ENCODE data around the gene PNMA1.

The PNMA1 gene

DNA sequence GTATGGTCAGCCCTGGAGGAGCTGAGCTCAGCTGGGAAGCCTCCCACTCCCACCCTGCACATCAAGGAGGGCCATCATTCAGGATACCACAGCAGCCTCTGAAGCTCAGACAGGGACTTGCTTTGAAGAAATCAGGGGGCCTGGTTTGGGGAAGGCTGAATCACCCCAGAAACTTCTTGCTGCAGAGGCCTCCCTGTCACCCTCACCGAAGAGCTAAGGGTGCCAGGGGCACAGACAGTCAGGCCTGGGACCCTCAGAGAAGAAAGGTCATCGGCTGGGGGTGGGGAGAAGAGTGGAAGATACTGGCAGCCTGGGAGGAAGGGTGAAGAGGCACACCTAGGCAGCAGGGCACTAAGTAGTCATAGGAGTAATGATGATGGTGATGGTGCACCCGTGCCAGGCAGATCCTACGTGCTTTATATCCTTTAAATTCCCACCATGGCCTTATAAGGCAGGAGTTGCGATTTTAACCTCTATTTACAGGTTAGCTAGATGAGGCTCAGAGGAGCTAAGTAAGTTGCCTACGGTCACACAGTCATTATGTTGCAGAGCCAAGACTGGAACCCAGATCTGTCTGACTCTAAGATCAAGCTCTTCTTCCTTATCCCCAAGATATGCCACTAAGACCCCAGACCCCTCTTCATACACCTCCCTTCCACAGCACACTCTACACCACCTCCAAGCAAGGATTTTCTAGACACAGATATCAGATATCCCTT is 28.5 kb upstream of the PNMA1 start:
- Histone ChIP-seq H3K36me3 (ENCODE audit: control insufficient read depth, insufficient read depth, low read length) (peaks cover 3% of the 10 kb centered on the region; the same call in 1 of the 2 replicates), H3K27ac (ENCODE audit: low read length) (no peak overlapping the region), H3K9me3 (ENCODE audit: control insufficient read depth, insufficient read depth, low read length) (no peaks in the 10 kb centered on the region), H3K27me3 (ENCODE audit: control insufficient read depth, insufficient read depth, low read length) (no peaks in the 10 kb centered on the region), H3K4me1 (ENCODE audit: control insufficient read depth, insufficient read depth, low read length) (peaks cover 19% of the 10 kb centered on the region), H3K4me3 (ENCODE audit: low read length) (no peak overlapping the region)
- WGBS (ENCODE audit: insufficient coverage, insufficient read length): no CpG with 5 or more reads among the region's 6 CpGs
- no peak for DNase-seq (ENCODE audit: low read depth, low spot score)

DNA sequence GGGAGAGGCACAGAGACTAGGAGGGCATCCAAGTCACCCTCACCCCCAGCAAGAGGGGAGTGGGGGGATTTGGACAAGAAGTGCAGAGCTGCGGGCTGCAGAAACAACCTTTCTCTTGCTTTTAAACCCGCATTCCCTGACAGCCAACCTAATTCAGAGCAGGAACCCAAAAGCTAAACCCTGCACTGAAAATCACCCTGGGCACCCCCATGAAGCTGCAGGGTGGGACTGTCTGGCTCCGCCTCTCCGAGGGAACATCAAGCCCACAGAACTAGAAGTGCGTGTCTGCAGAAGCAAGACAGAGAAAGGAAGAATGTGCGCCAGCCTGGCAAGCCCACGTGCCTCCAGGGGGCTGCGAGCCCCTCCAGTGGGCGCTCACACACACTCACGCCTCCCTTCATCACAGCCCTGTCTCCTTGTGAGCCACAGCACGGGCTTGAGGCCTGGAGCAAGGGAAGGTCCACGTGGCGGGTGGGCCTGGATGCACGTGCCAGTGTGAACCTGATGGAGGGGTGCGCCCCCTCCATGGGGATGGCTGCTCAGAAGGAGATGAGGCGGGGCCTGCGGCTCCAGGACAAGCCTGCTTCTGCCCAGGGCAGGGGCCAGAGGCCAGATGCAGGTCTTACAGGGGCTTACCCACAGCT is 27.8 kb upstream of the PNMA1 start:
- H3K27me3 ChIP-seq (ENCODE audit: control insufficient read depth, insufficient read depth, low read length): no peaks in the 10 kb centered on the region
- WGBS (ENCODE audit: insufficient coverage, insufficient read length): no CpG with 5 or more reads among the region's 17 CpGs
- H3K4me1 ChIP-seq (ENCODE audit: control insufficient read depth, insufficient read depth, low read length): peaks cover 15% of the 10 kb centered on the region
- H3K4me3 ChIP-seq (ENCODE audit: low read length): no peak overlapping the region
- H3K27ac ChIP-seq (ENCODE audit: low read length): no peak overlapping the region
- no peak for DNase-seq (ENCODE audit: low read depth, low spot score)
- no peaks in the 10 kb centered on the region for H3K9me3 ChIP-seq (ENCODE audit: control insufficient read depth, insufficient read depth, low read length)
- H3K36me3 ChIP-seq (ENCODE audit: control insufficient read depth, insufficient read depth, low read length): peaks cover 3% of the 10 kb centered on the region; the same call in 1 of the 2 replicates

DNA sequence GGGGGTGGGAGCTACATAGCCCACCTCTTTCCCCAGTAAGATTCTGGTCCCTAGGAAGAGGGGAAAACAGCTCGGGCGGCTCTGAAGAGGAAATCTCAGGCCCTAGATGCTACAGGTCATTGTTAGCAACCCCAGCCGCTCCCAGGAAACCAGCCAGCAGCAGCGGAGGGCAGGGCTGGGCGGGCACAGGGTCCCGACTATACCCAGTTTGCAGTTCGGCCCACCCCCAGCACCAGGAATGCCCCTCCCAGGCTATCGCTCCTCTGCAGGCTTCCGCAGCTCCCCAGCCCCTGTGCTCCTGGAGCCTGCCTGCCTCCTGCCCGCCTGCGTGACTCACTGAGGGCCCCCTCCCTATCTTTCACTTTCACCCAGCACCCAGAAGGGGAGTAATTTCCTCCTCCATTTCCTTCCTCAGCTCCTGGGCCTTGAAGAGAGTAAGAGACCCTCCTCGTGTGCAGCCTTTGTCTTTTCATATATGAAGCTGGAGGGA is 27.2 kb upstream of the PNMA1 start:
- H3K9me3 ChIP-seq (ENCODE audit: control insufficient read depth, insufficient read depth, low read length): no peaks in the 10 kb centered on the region
- no peak overlapping the region for H3K4me3 ChIP-seq (ENCODE audit: low read length)
- no peak for DNase-seq (ENCODE audit: low read depth, low spot score)
- H3K27me3 ChIP-seq (ENCODE audit: control insufficient read depth, insufficient read depth, low read length): no peaks in the 10 kb centered on the region
- peaks cover 3% of the 10 kb centered on the region; the same call in 1 of the 2 replicates for H3K36me3 ChIP-seq (ENCODE audit: control insufficient read depth, insufficient read depth, low read length)
- peaks cover 10% of the 10 kb centered on the region for H3K4me1 ChIP-seq (ENCODE audit: control insufficient read depth, insufficient read depth, low read length)
- WGBS (ENCODE audit: insufficient coverage, insufficient read length): no CpG with 5 or more reads among the region's 12 CpGs
- no peak overlapping the region for H3K27ac ChIP-seq (ENCODE audit: low read length)

DNA sequence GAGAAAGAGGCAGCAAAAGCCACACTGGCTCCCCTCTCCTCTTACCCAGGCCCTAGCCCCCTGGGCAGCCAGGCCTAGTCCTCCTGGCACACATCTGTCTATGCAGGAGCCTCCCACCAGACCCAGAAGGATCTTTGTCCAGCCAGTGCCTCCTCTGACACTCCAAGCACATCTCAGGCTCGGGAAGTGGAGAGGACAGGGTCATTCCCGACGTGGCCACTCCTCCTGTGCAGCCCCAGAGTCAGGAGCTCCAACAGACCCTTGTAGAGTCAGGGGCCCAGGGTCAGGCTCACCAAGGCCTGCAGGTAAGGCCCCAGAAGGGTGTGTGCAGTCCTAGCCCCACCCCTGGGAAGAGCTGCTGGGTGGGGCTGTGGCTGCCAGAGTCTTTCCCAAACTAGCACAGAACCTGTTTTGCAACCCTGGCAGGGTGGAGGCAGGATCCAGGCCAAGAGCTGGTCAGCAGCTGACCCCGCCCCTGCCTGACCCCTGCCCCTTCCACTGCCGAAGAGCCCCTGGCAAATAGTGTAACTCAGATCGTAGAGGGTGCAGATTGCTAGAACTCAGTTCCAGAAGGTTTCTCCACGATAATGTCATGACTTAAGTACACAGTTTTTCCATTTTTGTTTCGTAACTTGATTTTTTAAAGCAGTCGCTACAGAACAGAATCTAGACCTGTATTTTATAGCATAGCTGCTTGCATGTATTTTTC is 26.6 kb upstream of the PNMA1 start:
- Histone ChIP-seq H3K4me1 (ENCODE audit: control insufficient read depth, insufficient read depth, low read length) (peaks cover 10% of the 10 kb centered on the region), H3K27ac (ENCODE audit: low read length) (no peak overlapping the region), H3K9me3 (ENCODE audit: control insufficient read depth, insufficient read depth, low read length) (no peaks in the 10 kb centered on the region), H3K4me3 (ENCODE audit: low read length) (no peak overlapping the region), H3K27me3 (ENCODE audit: control insufficient read depth, insufficient read depth, low read length) (no peaks in the 10 kb centered on the region), H3K36me3 (ENCODE audit: control insufficient read depth, insufficient read depth, low read length) (peaks cover 3% of the 10 kb centered on the region; the same call in 1 of the 2 replicates)
- DNase-seq (ENCODE audit: low read depth, low spot score): no peak
- no CpG with 5 or more reads among the region's 9 CpGs for WGBS (ENCODE audit: insufficient coverage, insufficient read length)

DNA sequence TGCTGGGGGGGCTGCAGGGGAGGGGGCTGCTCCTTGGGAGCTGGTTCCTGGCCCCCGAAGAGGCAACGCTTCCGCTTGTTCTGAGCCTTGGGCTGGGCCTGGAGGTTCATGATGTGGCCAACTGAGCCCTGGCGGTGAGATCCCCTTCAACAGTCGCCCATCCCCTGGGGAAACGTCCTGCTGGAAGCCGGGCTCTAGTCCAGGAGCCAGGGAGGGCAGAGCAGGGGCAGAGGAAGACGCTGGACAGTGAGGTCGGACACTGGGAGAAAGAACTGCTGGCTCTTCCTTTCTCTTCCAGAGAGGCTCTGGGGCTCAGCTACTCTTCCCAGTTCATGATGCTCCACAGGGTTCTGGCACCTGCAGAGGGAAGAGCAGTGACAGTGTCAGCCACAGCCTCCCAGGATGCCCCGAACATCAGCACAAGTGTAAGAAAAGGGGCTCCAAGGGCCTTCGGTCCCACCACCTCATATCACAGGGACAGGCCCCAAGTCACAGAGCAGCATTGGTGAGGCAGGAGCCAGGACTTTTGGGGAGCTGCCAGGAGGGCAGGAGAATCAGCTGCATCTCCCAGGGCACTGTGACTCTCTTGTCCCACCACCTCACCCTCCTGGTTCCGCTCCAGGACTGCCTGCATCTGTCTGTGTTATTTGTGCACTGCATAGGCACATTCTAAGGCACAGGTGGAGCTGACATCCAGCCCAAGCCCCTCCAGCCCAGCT is 25.9 kb upstream of the PNMA1 start:
- H3K9me3 ChIP-seq (ENCODE audit: control insufficient read depth, insufficient read depth, low read length): no peaks in the 10 kb centered on the region
- H3K36me3 ChIP-seq (ENCODE audit: control insufficient read depth, insufficient read depth, low read length): peaks cover 3% of the 10 kb centered on the region; the same call in 1 of the 2 replicates
- H3K27me3 ChIP-seq (ENCODE audit: control insufficient read depth, insufficient read depth, low read length): no peaks in the 10 kb centered on the region
- H3K27ac ChIP-seq (ENCODE audit: low read length): no peak overlapping the region
- DNase-seq (ENCODE audit: low read depth, low spot score): no peak
- H3K4me1 ChIP-seq (ENCODE audit: control insufficient read depth, insufficient read depth, low read length): peaks cover 10% of the 10 kb centered on the region
- no peak overlapping the region for H3K4me3 ChIP-seq (ENCODE audit: low read length)
- no CpG with 5 or more reads among the region's 12 CpGs for WGBS (ENCODE audit: insufficient coverage, insufficient read length)

DNA sequence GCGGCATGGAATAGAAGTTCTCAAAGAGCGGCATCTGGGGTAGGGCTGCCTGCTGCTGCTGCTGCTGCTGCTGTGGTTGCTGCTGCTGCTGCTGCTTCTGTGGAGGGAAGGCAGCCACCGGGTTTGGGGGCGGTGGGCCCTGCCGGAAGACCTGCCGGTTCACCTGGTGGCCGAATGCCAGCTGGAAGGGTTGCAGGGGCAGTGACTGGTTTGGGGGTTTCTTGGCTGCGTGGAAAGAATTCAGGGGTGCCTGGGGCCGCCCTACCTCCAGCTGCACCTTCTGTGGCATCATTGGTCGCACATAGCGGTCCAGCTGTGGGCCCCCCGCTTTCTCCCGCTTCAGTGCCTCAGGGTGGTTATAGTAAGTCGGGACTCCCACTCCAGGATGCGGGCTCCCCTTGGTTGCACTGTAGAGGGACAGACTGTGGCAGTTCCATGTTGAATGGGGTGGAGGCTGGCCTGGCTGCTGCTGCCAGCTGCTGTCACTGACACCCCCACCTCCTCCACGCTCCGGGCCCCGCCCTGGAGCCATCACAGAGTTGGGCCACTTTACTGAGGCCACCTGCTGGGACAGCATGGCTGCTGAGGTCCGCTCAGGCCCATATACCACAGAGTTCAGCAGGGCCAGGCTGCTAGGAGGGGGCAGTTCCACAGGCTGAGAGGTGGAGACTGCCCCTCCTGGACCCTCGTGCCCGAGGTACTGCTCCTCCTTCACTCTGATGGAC is 25.2 kb upstream of the PNMA1 start:
- peaks cover 3% of the 10 kb centered on the region; the same call in 1 of the 2 replicates for H3K36me3 ChIP-seq (ENCODE audit: control insufficient read depth, insufficient read depth, low read length)
- H3K4me3 ChIP-seq (ENCODE audit: low read length): no peak overlapping the region
- H3K4me1 ChIP-seq (ENCODE audit: control insufficient read depth, insufficient read depth, low read length): peaks cover 10% of the 10 kb centered on the region
- no peak overlapping the region for H3K27ac ChIP-seq (ENCODE audit: low read length)
- DNase-seq (ENCODE audit: low read depth, low spot score): no peak
- no peaks in the 10 kb centered on the region for H3K27me3 ChIP-seq (ENCODE audit: control insufficient read depth, insufficient read depth, low read length)
- H3K9me3 ChIP-seq (ENCODE audit: control insufficient read depth, insufficient read depth, low read length): no peaks in the 10 kb centered on the region
- WGBS (ENCODE audit: insufficient coverage, insufficient read length): no CpG with 5 or more reads among the region's 21 CpGs

DNA sequence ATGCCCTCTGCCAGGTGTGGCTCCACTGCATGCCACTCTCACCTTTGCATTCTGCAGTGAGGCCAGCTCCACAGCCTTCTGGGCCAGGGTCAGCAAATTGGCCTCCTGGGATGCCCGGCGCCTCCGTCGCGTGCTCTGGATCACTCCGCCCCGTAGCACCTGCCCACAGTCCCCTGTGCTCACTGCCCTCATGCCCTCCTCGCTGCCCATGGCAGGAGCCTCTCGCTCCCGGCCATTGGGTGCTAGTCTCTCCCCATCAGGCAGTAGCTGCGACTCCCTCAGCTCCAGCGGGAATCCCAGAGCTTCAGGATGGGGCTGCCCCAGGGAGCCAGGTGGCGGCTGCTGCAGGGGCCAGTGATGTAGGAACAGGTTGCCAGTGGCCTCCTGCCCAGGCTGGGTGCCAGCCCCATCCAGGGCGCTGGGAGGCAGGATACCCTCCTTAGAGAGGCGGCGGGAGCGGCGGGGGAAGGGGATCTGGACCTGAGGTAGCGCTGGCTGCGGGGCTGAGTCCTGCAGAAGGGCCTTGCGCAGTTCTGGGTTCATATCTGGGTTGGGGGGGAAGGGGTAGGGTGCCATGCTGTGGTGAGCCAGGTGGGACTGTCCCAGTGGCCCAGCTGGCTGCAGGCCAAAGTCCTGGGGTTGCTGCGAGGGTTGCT is 24.5 kb upstream of the PNMA1 start:
- DNase-seq (ENCODE audit: low read depth, low spot score): no peak
- no peaks in the 10 kb centered on the region for H3K9me3 ChIP-seq (ENCODE audit: control insufficient read depth, insufficient read depth, low read length)
- peaks cover 3% of the 10 kb centered on the region; the same call in 1 of the 2 replicates for H3K36me3 ChIP-seq (ENCODE audit: control insufficient read depth, insufficient read depth, low read length)
- no peak overlapping the region for H3K27ac ChIP-seq (ENCODE audit: low read length)
- H3K4me1 ChIP-seq (ENCODE audit: control insufficient read depth, insufficient read depth, low read length): peaks cover 10% of the 10 kb centered on the region
- WGBS (ENCODE audit: insufficient coverage, insufficient read length): no CpG with 5 or more reads among the region's 22 CpGs
- H3K4me3 ChIP-seq (ENCODE audit: low read length): no peak overlapping the region
- H3K27me3 ChIP-seq (ENCODE audit: control insufficient read depth, insufficient read depth, low read length): no peaks in the 10 kb centered on the region

DNA sequence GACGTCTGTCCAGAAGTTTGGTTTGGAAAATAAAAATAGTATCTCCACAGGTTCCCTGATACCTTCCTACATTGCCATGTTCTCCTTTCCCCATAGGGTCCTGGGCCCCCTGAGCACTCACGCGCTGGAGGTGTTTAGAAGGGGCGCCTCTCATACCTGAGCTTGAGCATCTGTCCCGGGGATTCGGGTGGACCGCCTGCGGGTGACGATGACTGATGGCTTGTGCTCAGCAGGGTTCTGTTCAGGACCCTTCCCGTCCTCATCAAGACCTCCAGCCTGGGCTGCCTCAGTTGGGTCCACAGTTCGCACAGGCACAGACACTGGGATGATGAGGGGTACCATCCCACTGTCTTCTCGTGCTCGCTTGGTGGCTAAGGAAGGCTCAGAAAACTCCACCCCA is 22.7 kb upstream of the PNMA1 start:
- Histone ChIP-seq H3K36me3 (ENCODE audit: control insufficient read depth, insufficient read depth, low read length) (peaks cover 3% of the 10 kb centered on the region; the same call in 1 of the 2 replicates), H3K4me3 (ENCODE audit: low read length) (no peak overlapping the region), H3K27me3 (ENCODE audit: control insufficient read depth, insufficient read depth, low read length) (no peaks in the 10 kb centered on the region), H3K4me1 (ENCODE audit: control insufficient read depth, insufficient read depth, low read length) (peaks cover 2% of the 10 kb centered on the region), H3K9me3 (ENCODE audit: control insufficient read depth, insufficient read depth, low read length) (no peaks in the 10 kb centered on the region), H3K27ac (ENCODE audit: low read length) (no peak overlapping the region)
- WGBS (ENCODE audit: insufficient coverage, insufficient read length): no CpG with 5 or more reads among the region's 13 CpGs
- DNase-seq (ENCODE audit: low read depth, low spot score): no peak

DNA sequence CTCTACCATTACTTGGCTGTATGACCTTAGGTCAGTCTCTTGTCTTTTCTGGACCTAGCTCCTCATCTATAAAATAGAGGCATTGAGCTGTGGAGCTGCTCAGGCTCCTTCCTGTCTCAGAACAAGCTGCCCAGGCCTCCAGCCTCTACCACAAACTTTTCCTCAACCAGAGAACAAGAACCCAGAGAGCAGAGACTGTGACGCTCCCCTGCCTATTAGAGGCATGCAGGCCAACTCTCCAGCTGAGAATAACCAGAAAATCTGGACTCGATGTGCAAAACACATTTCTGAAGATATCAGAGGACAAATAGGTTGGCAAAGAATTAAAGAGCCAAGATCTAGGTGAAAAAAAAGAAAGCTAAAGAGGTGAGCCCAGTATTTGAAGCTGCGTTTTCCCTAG is 17.8 kb upstream of the PNMA1 start:
- Histone ChIP-seq H3K36me3 (ENCODE audit: control insufficient read depth, insufficient read depth, low read length) (no peaks in the 10 kb centered on the region), H3K4me3 (ENCODE audit: low read length) (no peak overlapping the region), H3K27ac (ENCODE audit: low read length) (no peak overlapping the region), H3K9me3 (ENCODE audit: control insufficient read depth, insufficient read depth, low read length) (no peaks in the 10 kb centered on the region), H3K27me3 (ENCODE audit: control insufficient read depth, insufficient read depth, low read length) (no peaks in the 10 kb centered on the region), H3K4me1 (ENCODE audit: control insufficient read depth, insufficient read depth, low read length) (peaks cover 1% of the 10 kb centered on the region; the same call in 1 of the 2 replicates)
- no CpG with 5 or more reads among the region's 3 CpGs for WGBS (ENCODE audit: insufficient coverage, insufficient read length)
- no peak for DNase-seq (ENCODE audit: low read depth, low spot score)
